DOHH2 (cell line): ENCODE data around the gene VPS9D1.
"Not testable (repeated sequence)": the region's sequence is repeated elsewhere in the genome, so short reads cannot be mapped to it uniquely, and the experiment has no call there.

Experiments
- H3F3A ChIP-seq: fragments of 200-600 bp; sonication (generic), shearing (Covaris generic); 2 replicates; pipeline ENCODE4 v1.6.0; 2016; ENCODE audit warnings: antibody characterized with exemption, mild to moderate bottlenecking; ENCODE audit not compliant: control insufficient read depth, insufficient read depth
- H3K27ac ChIP-seq: fragments of 200-600 bp; sonication (generic); 2 replicates; pipeline ENCODE4 v1.5.1; 2014; ENCODE audit warnings: low read depth, mild to moderate bottlenecking, low read length, moderate library complexity
- H3K27me3 ChIP-seq: fragments of 200-600 bp; sonication (generic); 2 replicates; pipeline ENCODE4 v1.6.1; 2014; ENCODE audit warnings: mild to moderate bottlenecking, low read length, mixed read lengths; ENCODE audit not compliant: control insufficient read depth
- H3K36me3 ChIP-seq: fragments of 200-600 bp; sonication (generic); 2 replicates; pipeline ENCODE4 v1.6.1; 2014; ENCODE audit warnings: mild to moderate bottlenecking, low read length, moderate library complexity, mixed read lengths; ENCODE audit not compliant: control insufficient read depth
- H3K4me1 ChIP-seq: fragments of 200-600 bp; sonication (generic); 2 replicates; pipeline ENCODE4 v1.6.1; 2014; ENCODE audit warnings: mild to moderate bottlenecking, low read length, mixed read lengths; ENCODE audit not compliant: control insufficient read depth
- H3K4me2 ChIP-seq: fragments of 200-600 bp; sonication (generic); 2 replicates; pipeline ENCODE4 v1.6.0; 2014; ENCODE audit warnings: mild to moderate bottlenecking, low read length, moderate library complexity
- H3K4me3 ChIP-seq: fragments of 200-600 bp; sonication (generic); 2 replicates; pipeline ENCODE4 v1.5.1; 2014; ENCODE audit warnings: mild to moderate bottlenecking, low read length, mixed read lengths
- H3K79me2 ChIP-seq: fragments of 200-600 bp; sonication (generic); 2 replicates; pipeline ENCODE4 v1.6.1; 2014; ENCODE audit warnings: mild to moderate bottlenecking, low read length, mixed read lengths; ENCODE audit not compliant: control insufficient read depth
- H3K9me2 ChIP-seq: fragments of 200-600 bp; sonication (generic); replicated peaks from 2 replicates; pipeline ENCODE4 v1.6.1; 2014; ENCODE audit warnings: mild to moderate bottlenecking, low read length, mixed read lengths; ENCODE audit not compliant: control insufficient read depth
- H3K9me3 ChIP-seq: fragments of 200-600 bp; sonication (generic); 2 replicates; pipeline ENCODE4 v1.6.1; 2014; ENCODE audit warnings: antibody characterized with exemption, low read length, mixed read lengths; ENCODE audit not compliant: control insufficient read depth, insufficient read depth
- H4K20me1 ChIP-seq: fragments of 200-600 bp; sonication (generic); 2 replicates; pipeline ENCODE4 v1.6.0; 2014; ENCODE audit warnings: low read depth, mild to moderate bottlenecking, antibody characterized with exemption, low read length, moderate library complexity; ENCODE audit not compliant: control insufficient read depth, insufficient read depth
- EZH2phosphoT487 ChIP-seq: fragments of 200-600 bp; sonication (generic); IDR thresholded peaks from 2 replicates; pipeline ENCODE4 v1.6.1; 2017; ENCODE audit warnings: borderline replicate concordance, mild to moderate bottlenecking, antibody characterized with exemption, low read length, moderate library complexity, mixed read lengths
- TF ChIP-seq, protein P1 (sequence below): fragments of 200-600 bp; sonication (generic); IDR thresholded peaks from one replicate; pipeline ENCODE4 v1.5.1; 2014; ENCODE audit warnings: antibody characterized with exemption, mild to moderate bottlenecking, low read depth, low read length; ENCODE audit not compliant: poor library complexity, severe bottlenecking

The VPS9D1 gene

DNA sequence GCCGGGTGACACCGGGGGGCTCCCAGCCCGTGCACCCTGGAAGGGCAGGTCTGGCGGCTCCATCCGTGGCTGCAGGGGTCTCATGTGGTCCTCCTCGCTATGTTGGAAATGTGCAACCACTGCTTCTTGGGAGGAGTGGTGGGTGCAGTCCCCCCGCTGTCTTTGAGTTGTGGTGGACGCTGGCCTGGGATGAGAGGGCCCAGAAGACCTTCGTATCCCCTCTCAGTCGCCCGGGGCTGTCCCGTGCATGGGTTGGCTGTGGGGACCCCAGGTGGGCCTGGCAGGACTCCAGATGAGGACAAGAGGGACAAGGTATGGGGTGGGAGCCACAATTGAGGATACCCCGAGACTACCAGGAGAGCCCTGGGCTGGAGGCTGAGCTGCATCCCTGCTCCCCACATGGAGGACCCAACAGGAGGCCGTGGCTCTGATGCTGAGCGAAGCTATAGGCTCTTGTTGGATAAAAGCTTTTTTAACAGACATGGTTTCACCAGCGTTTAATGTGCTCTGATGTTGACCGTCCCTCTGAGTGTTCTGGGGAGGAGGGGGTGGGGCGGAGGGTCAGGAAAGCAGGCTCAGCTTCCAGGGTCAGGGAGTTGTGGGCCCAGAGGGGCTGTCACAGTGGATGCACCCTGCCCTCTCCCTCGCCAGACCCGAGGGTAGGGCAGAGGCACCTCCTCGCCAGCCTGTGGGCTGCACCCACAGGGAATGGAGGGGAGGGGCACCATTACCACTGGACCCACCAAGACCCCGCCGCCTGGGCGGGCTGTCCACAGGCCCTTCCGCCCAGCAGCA is 24.6 kb downstream of the VPS9D1 start:
- no peak overlapping the region for H3K4me3 ChIP-seq
- no peaks in the 10 kb centered on the region for H3K79me2 ChIP-seq
- H3K4me2 ChIP-seq: peak overlapping the region; percentile 36; the same call in 1 of the 2 replicates
- peaks cover 30% of the 10 kb centered on the region for H3K4me1 ChIP-seq
- TF ChIP-seq, protein P1, sequence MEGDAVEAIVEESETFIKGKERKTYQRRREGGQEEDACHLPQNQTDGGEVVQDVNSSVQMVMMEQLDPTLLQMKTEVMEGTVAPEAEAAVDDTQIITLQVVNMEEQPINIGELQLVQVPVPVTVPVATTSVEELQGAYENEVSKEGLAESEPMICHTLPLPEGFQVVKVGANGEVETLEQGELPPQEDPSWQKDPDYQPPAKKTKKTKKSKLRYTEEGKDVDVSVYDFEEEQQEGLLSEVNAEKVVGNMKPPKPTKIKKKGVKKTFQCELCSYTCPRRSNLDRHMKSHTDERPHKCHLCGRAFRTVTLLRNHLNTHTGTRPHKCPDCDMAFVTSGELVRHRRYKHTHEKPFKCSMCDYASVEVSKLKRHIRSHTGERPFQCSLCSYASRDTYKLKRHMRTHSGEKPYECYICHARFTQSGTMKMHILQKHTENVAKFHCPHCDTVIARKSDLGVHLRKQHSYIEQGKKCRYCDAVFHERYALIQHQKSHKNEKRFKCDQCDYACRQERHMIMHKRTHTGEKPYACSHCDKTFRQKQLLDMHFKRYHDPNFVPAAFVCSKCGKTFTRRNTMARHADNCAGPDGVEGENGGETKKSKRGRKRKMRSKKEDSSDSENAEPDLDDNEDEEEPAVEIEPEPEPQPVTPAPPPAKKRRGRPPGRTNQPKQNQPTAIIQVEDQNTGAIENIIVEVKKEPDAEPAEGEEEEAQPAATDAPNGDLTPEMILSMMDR: no peak
- TF ChIP-seq EZH2phosphoT487: no peak
- H4K20me1 ChIP-seq: no peaks in the 10 kb centered on the region; the same call in 1 of the 2 replicates
- H3K27me3 ChIP-seq: no peaks in the 10 kb centered on the region
- no peaks in the 10 kb centered on the region for H3K9me3 ChIP-seq
- no peak overlapping the region for H3K27ac ChIP-seq
- H3F3A ChIP-seq: peaks cover 5% of the 10 kb centered on the region; the same call in 1 of the 2 replicates
- H3K9me2 ChIP-seq: no peaks in the 10 kb centered on the region
- H3K36me3 ChIP-seq: peaks cover 53% of the 10 kb centered on the region

DNA sequence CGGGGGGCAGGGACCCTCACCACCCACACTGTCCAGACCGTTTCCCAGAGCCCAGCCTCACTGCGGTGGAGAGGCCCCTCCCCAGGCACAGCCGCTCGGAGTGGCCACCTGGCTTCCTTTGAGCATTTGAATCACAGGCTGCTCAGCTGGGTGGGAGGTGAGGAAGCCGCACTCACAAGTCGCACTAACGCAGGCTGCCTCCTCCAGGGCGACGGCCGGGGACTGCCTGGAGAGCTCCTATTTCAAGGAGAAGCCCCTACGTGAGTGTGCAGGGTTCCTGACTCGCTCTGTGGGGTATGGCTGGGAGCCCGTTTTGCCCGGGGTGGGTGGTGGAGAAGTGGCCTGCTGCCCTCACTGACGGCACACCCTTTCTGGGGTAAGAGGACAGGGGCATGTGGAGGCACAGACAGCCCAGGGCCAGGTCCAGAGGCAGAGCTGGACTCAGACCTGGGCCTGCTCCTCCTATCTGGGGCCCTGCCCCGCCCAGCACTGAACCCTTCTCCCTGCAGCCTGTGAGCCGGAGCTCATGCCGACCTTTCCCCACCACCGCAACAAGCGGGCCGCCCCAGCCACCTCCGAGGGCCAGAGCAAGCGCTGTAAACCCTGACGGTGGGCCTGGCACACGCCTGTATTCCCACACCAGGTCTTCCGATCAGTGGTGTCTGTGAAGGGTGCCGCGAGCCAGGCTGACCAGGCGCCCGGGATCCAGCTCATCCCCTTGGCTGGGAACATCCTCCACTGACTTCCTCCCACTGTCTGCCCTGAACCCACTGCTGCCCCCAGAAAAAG is 25.4 kb downstream of the VPS9D1 start:
- Histone ChIP-seq H3F3A (peaks cover 5% of the 10 kb centered on the region; the same call in 1 of the 2 replicates), H3K4me1 (peaks cover 22% of the 10 kb centered on the region), H3K27ac (no peak overlapping the region), H3K9me2 (no peaks in the 10 kb centered on the region), H3K4me2 (no peak overlapping the region), H3K79me2 (no peaks in the 10 kb centered on the region), H3K27me3 (no peaks in the 10 kb centered on the region), H3K4me3 (no peak overlapping the region), H4K20me1 (no peaks in the 10 kb centered on the region; the same call in 1 of the 2 replicates), H3K36me3 (peaks cover 60% of the 10 kb centered on the region), H3K9me3 (no peaks in the 10 kb centered on the region)
- TF ChIP-seq, protein P1: no peak
- no peak for TF ChIP-seq EZH2phosphoT487

DNA sequence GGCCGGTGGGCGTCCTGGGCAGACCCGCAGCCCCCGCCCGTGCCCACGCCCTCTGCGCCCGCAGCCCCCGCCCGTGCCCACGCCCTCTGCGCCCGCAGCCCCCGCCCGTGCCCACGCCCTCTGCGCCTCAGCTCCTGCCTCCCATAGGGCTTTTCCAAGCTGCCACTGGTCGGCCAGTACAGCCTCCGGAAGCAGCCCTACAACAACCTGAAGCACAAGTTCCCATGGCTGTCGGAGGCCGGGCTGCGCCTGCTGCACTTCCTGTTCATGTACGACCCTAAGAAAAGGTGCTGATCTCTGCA is 26.0 kb downstream of the VPS9D1 start:
- not testable (repeated sequence) for H3K27ac ChIP-seq, H3K4me3 ChIP-seq, H3K4me2 ChIP-seq, H3K9me2 ChIP-seq, H3K79me2 ChIP-seq, H3K27me3 ChIP-seq, H3K9me3 ChIP-seq, H3F3A ChIP-seq, H4K20me1 ChIP-seq
- Histone ChIP-seq H3K4me1 (peaks cover 16% of the 10 kb centered on the region), H3K36me3 (peaks cover 65% of the 10 kb centered on the region)
